Right lobe of liver (tissue), 6 donors: ENCODE data around the gene KCNQ1. TPM values are rescaled to one million over a fixed set of nuclear protein-coding genes. Genes with fewer than 3 reads are reported as not detected.

ENCODE experiments used
- ATAC-seq, 4 donors: fragments of 200-7000 bp; cut with Tn5 transposase; one replicate each; pipeline ENCODE4 v1.9.1; 2020; ENCODE audit warnings: mild to moderate bottlenecking in 4 of 4, moderate library complexity in 4 of 4
- DNase-seq, 3 donors: peaks; one replicate each; pipeline ENCODE4 v3.0.0-alpha.2; 2020
- H3K27ac ChIP-seq, 3 donors: fragments of 200-600 bp; one replicate each; pipeline ENCODE4 v1.8.0; 2022
- H3K27me3 ChIP-seq, 2 donors: fragments of 200-600 bp; one replicate each; pipeline ENCODE4 v1.8.0; 2022
- H3K36me3 ChIP-seq, 4 donors: fragments of 200-600 bp; sonication (generic) in 1 of 4; one replicate each; pipeline versions ENCODE4 v1.5.1 to v1.8.0; 2017 to 2022; ENCODE audit warnings: control low read depth in 1 of 4
- H3K4me1 ChIP-seq, 4 donors: fragments of 200-600 bp; sonication (generic) in 1 of 4; one replicate each; pipeline versions ENCODE4 v1.5.1 to v1.8.0; 2017 to 2022; ENCODE audit warnings: control low read depth in 1 of 4
- H3K4me3 ChIP-seq, 3 donors: fragments of 200-600 bp; one replicate each; pipeline ENCODE4 v1.8.0; 2022
- H3K9me3 ChIP-seq, 4 donors: fragments of 200-600 bp; sonication (generic) in 1 of 4; one replicate each; pipeline versions ENCODE4 v1.5.1 to v1.8.0; 2017 to 2022; ENCODE audit warnings: control low read depth in 1 of 4
- POLR2A ChIP-seq: fragments of 450-650 bp; IDR thresholded peaks from one replicate; pipeline ENCODE4 v1.6.1; 2017; ENCODE audit warnings: antibody characterized with exemption, mild to moderate bottlenecking
- WGBS: methylation state at CpG from one replicate; pipeline ENCODE4 v1.1.6; 2018; ENCODE audit warnings: low coverage, low lambda C conversion rate; ENCODE audit not compliant: insufficient coverage; ENCODE audit errors: missing lambda C conversion rate; 5-methylcytosine and 5-hydroxymethylcytosine counted together
- intact Hi-C, 2 donors: fragments of 100-400 bp; cut with DNase I; formaldehyde crosslinking; loops; one replicate each; pipeline versions ENCODE4 v1.11.2 to v1.14.1; 2022
- total RNA-seq, 6 experiments: library from RNA; depleted of rRNA in 2 of 6; stranded (reverse); fragments of >200 nt in 2 of 6; fragmentation: NEBNext Ultra II Directional in 3 of 6; extraction: Animal tissue kit (Norgen Biotek cat#: 25700) in 3 of 6; gene quantifications; one replicate each; pipeline versions ENCODE4 v1.1.0 to v1.2.4, GENCODE V29; 2016 to 2023
- TF ChIP-seq, protein P1 (sequence below), 4 donors: fragments of 200-600 bp in 3 of 4; fragments of 450-650 bp in 1 of 4; IDR thresholded peaks; one replicate each; pipeline versions ENCODE4 v1.5.1 to v1.8.0; 2016 to 2022; ENCODE audit warnings: antibody characterized with exemption in 4 of 4, mild to moderate bottlenecking in 2 of 4
- donor health status: DM: no; HTN: yes; CAD: no.
- donor health status: DM: no; HTN: no; CAD: no.
- donor health status: DM: no; HTN: no; CAD: no.
- donor health status: DM: no; HTN: yes; CAD: no.
- donor health status: DM: no; HTN: yes; CAD: no.

KCNQ1 gene
- total RNA-seq, 6 experiments from 2014 or later = 0.61 to 2.4 (median 1.8) TPM

DNA sequence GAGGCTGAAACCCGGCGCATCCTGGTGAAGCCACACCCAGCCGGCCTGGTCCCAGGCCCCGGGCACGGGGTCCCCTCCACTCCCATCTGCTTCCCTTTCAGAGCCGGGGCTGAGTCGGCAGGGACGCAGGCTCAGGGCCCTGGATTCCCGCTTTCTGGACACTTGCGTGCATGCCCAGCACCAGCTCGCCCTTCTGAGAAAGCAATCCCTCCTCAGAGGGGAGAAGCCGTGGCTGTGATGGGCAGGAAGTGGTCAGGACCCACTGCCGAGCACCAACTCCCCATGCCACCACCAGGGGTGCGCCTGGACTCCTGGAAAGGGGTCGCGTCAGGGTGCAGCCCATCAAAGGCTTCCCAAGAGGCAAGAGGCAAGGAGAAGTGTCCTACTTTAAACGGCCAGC is 425.7 kb downstream of the KCNQ1 start:
- peak in 2 of 4 donors; percentile 9 to 12 for ATAC-seq
- DNase-seq = no peak
- intact Hi-C loops = no loop called here
- Histone ChIP-seq H3K27ac (no peak overlapping the region), H3K4me3 (no peak overlapping the region), H3K27me3 (peaks cover 0 to 6% of the 10 kb centered on the region in 2 donors), H3K9me3 (no peaks in the 10 kb centered on the region), H3K4me1 (no peaks in the 10 kb centered on the region), H3K36me3 (no peaks in the 10 kb centered on the region)
- 24% methylated on average over 4 of the region's 17 CpGs for WGBS
- TF ChIP-seq, protein P1, sequence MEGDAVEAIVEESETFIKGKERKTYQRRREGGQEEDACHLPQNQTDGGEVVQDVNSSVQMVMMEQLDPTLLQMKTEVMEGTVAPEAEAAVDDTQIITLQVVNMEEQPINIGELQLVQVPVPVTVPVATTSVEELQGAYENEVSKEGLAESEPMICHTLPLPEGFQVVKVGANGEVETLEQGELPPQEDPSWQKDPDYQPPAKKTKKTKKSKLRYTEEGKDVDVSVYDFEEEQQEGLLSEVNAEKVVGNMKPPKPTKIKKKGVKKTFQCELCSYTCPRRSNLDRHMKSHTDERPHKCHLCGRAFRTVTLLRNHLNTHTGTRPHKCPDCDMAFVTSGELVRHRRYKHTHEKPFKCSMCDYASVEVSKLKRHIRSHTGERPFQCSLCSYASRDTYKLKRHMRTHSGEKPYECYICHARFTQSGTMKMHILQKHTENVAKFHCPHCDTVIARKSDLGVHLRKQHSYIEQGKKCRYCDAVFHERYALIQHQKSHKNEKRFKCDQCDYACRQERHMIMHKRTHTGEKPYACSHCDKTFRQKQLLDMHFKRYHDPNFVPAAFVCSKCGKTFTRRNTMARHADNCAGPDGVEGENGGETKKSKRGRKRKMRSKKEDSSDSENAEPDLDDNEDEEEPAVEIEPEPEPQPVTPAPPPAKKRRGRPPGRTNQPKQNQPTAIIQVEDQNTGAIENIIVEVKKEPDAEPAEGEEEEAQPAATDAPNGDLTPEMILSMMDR (IDR thresholded peaks at IDR 0.05) = no peak
- TF ChIP-seq POLR2A = no peak

DNA sequence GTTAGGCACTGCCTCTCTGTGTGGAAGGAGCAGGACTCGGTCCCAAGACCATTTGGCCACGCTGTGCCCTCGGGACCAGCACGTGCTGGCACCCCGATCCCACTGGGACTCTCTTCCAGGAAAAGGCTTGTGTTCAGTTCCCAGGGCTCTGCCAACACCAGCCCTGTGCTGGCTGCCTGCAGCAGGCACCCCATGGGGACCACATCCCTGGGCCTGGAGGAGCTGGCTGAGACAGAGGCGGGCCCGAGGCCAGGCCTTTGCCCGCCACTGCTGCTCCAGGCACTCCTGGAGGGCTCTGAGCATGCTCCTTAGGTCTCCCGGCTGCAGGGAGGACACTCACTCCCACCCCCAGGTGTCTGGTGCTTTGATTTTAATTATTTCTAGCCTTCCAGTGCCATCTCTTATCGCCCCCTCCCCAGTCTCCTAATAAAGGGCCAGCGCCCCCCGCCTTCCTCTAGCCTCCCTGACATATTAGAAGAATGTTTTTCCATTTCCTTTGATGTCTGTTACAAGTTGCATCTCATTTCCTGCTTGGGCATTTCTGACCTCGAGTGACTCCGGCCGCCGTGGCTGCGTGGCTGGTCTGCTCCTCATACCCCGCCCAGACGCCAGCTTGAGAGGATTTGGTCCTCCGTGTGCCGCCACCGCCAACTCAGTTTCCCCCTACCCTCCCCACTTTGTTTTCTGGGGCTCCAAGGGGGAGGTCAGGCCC is 426.3 kb downstream of the KCNQ1 start:
- TF ChIP-seq POLR2A = no peak
- peaks cover 0 to 6% of the 10 kb centered on the region in 2 donors for H3K27me3 ChIP-seq
- no peaks in the 10 kb centered on the region for H3K36me3 ChIP-seq
- no peak overlapping the region for H3K4me3 ChIP-seq
- 40% methylated on average over 14 of the region's 22 CpGs for WGBS
- no peaks in the 10 kb centered on the region for H3K9me3 ChIP-seq
- peak in 1 of 4 donors; percentile 32 for ATAC-seq
- no peak overlapping the region for H3K27ac ChIP-seq
- intact Hi-C loops = no loop called here
- no peak for DNase-seq
- no peaks in the 10 kb centered on the region for H3K4me1 ChIP-seq

DNA sequence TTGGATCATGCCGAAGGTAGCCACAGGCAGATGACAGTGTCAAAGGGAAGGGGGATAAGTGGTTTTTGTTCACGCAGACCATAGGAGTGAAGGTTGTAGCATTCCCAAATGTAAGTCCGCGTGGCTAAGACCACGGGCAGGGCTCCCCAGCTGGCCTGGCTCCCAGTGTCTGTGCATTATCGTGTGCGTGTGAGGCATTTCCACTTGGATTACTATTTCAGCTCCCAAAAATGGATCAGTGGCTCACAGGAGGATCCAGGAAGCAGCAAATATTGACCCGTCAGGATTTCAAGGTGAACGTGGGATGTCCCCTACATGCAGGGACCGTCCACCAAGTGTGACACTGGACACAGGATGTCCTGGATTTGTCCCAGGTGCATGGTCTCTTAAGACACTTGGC is 430.2 kb downstream of the KCNQ1 start:
- intact Hi-C loops = no loop called here
- H3K4me1 ChIP-seq = no peaks in the 10 kb centered on the region
- no peaks in the 10 kb centered on the region for H3K36me3 ChIP-seq
- 86% methylated on average over 7 of the region's 10 CpGs for WGBS
- TF ChIP-seq POLR2A = no peak
- TF ChIP-seq, protein P1 (IDR thresholded peaks at IDR 0.05) = no peak
- ATAC-seq = no peak
- no peaks in the 10 kb centered on the region for H3K27me3 ChIP-seq
- no peaks in the 10 kb centered on the region for H3K9me3 ChIP-seq
- no peak overlapping the region for H3K27ac ChIP-seq
- no peak overlapping the region for H3K4me3 ChIP-seq
- DNase-seq = no peak

DNA sequence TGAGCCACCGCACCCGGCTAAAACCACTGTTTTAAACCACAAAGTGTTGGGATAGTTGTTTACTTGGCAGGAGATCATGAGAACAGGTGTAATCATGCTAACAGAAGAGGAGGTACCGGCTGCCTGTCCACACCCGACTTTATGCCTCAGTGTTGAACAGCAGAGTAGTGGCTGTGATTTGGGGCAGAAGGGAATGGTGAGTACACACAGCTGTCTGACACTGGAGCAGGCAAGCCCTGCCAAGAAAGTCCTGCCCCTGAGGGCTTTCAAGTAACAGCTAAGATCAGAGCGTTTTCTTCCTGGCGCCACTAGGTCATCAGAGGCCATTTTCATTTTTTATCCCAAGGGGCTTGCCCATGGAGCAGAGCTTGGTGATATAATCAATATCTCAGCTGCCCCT is 432.7 kb downstream of the KCNQ1 start:
- DNase-seq (no peak), ATAC-seq (no peak)

DNA sequence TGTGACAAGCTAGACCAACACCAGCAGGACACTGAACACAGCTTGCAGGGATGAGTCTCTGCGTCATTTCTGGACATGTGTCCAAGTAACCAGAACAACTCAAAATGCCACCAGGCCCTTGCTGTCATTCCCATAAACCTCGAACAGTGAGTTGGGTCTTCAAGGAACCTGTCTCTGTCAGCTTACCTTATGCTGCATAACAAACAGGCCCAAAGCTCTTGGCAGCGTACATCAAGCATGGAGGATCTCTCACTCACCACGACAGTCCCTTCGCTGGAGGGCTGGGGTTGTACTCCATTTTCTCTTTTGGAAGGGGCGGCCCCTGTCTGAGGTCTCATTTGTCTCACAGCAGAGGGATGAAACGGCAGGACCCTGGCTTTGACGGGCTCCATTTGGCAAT is 434.0 kb downstream of the KCNQ1 start:
- H3K4me1 ChIP-seq = no peaks in the 10 kb centered on the region
- intact Hi-C loops = no loop called here
- no peaks in the 10 kb centered on the region for H3K27me3 ChIP-seq
- WGBS = 62% methylated on average over 2 of the region's 8 CpGs
- no peak overlapping the region for H3K27ac ChIP-seq
- ATAC-seq = no peak
- no peak for TF ChIP-seq POLR2A
- TF ChIP-seq, protein P1 (IDR thresholded peaks at IDR 0.05) = no peak
- no peaks in the 10 kb centered on the region for H3K36me3 ChIP-seq
- DNase-seq = no peak
- no peak overlapping the region for H3K4me3 ChIP-seq
- H3K9me3 ChIP-seq = no peaks in the 10 kb centered on the region

More for the DNA sequence above, 432.7 kb downstream of the KCNQ1 start:
- intact Hi-C loops = no loop called here
- Histone ChIP-seq H3K4me1 (no peaks in the 10 kb centered on the region), H3K36me3 (no peaks in the 10 kb centered on the region), H3K27ac (no peak overlapping the region), H3K27me3 (no peaks in the 10 kb centered on the region), H3K9me3 (no peaks in the 10 kb centered on the region), H3K4me3 (no peak overlapping the region)
- TF ChIP-seq, protein P1 (IDR thresholded peaks at IDR 0.05) = no peak
- no peak for TF ChIP-seq POLR2A
- WGBS = 93% methylated on average over 4 of the region's 6 CpGs
